K562 (cell line): Measurements from ENCODE around the gene COL7A1. TPM values are rescaled to one million over a fixed set of nuclear protein-coding genes. Genes with fewer than 3 reads are reported as not detected.

Experiments
- ATAC-seq: fragments of 200-7000 bp; cut with Tn5 transposase; 3 replicates; pipeline ENCODE4 v1.9.1; 2020; ENCODE audit warnings: moderate library complexity
- BruUV-seq: library from RNA; stranded (reverse); fragments of 400-500 nt; replicated peaks from 2 replicates; lab custom pipeline; 2021; lab: Mats Ljungman, UMichigan
- CTCF ChIA-PET: fragments of 300-600 bp; formaldehyde crosslinking; extraction: SDS; loops from one replicate; lab custom pipeline; 2021; ENCODE audit warnings: low intra/inter-chr PET ratio; lab: Yijun Ruan, JAX
- POLR2A ChIA-PET: fragments of 300-600, 350-650 bp; sonication (Branson Sonifier 250); formaldehyde crosslinking; extraction: SDS; loops from one replicate; lab custom pipeline; 2021; ENCODE audit warnings: antibody characterized with exemption, inconsistent platforms; lab: Yijun Ruan, JAX
- DNase-seq, 4 experiments: peaks; one replicate each; pipeline versions ENCODE4 v3.0.0 to v3.0.0-alpha.2; 2011 to 2018; ENCODE audit warnings: low spot score in 3 of 4, mixed read lengths in 3 of 4; ENCODE audit errors: extremely low read depth in 1 of 4
- FAIRE-seq: peaks from 2 replicates; lab custom pipeline; 2011; peaks lifted over from hg19 to GRCh38; lab: Jason Lieb, UNC
- H2AFZ ChIP-seq: 2 replicates; pipeline ENCODE4 v1.6.0; 2011; ENCODE audit warnings: low read depth, low read length, control low read depth, inconsistent platforms
- H3K27ac ChIP-seq: fragments of 200-600 bp; 3 replicates; pipeline ENCODE4 v1.8.0; 2011; ENCODE audit warnings: low read depth, mild to moderate bottlenecking, control low read depth, inconsistent platforms, low read length, moderate library complexity, mixed read lengths; ENCODE audit errors: extremely low read depth
- H3K27me3 ChIP-seq, 2 experiments: fragments of 300-600 bp in 1 of 2; 2 replicates in 1 of 2; 3 replicates in 1 of 2; pipeline versions ENCODE4 v1.6.0 to v1.8.0; 2011; ENCODE audit warnings: inconsistent platforms in 2 of 2, low read length in 2 of 2, mild to moderate bottlenecking in 1 of 2, mixed read lengths in 1 of 2, moderate library complexity in 1 of 2; ENCODE audit not compliant: control insufficient read depth in 2 of 2, insufficient read depth in 2 of 2
- H3K36me3 ChIP-seq: fragments of 300-600 bp; 3 replicates; pipeline ENCODE4 v1.8.0; 2011; ENCODE audit warnings: mild to moderate bottlenecking, low read length, inconsistent platforms; ENCODE audit not compliant: control insufficient read depth, insufficient read depth
- H3K4me1 ChIP-seq, 2 experiments: fragments of 200-600 bp in 1 of 2; replicated peaks in 1 of 2; 2 replicates in 1 of 2; 3 replicates in 1 of 2; pipeline versions ENCODE4 v1.5.1 to v1.8.0; 2011; ENCODE audit warnings: inconsistent platforms in 2 of 2, low read length in 2 of 2, mild to moderate bottlenecking in 1 of 2, mixed read lengths in 1 of 2, moderate library complexity in 1 of 2; ENCODE audit not compliant: control insufficient read depth in 2 of 2, insufficient read depth in 2 of 2
- H3K4me2 ChIP-seq: 2 replicates; pipeline ENCODE4 v1.6.1; 2011; ENCODE audit warnings: low read length, control low read depth, inconsistent platforms, mixed read lengths; ENCODE audit not compliant: insufficient read depth
- H3K4me3 ChIP-seq: fragments of 200-600 bp; sonication (generic), shearing (Covaris generic); 2 replicates; pipeline ENCODE4 v1.5.1; 2016; ENCODE audit warnings: control low read depth, inconsistent platforms
- H3K79me2 ChIP-seq: fragments of 200-600 bp; 3 replicates; pipeline ENCODE4 v1.8.0; 2011; ENCODE audit warnings: low read length, inconsistent platforms; ENCODE audit not compliant: control insufficient read depth, insufficient read depth
- H3K9ac ChIP-seq, 2 experiments: 2 replicates each; pipeline versions ENCODE4 v1.6.0 to v1.6.1; 2011; ENCODE audit warnings: low read depth in 2 of 2, low read length in 2 of 2, control low read depth in 1 of 2, inconsistent platforms in 1 of 2, mild to moderate bottlenecking in 1 of 2, mixed read lengths in 1 of 2; ENCODE audit not compliant: insufficient read depth in 1 of 2
- H3K9me1 ChIP-seq: one replicate; pipeline ENCODE4 v1.6.0; 2011; ENCODE audit warnings: inconsistent platforms, mild to moderate bottlenecking, low read length, moderate library complexity; ENCODE audit not compliant: control insufficient read depth, insufficient read depth
- H3K9me3 ChIP-seq: replicated peaks from 2 replicates; pipeline ENCODE4 v1.5.1; 2011; ENCODE audit warnings: low read depth, low read length, inconsistent platforms; ENCODE audit not compliant: control insufficient read depth, insufficient read depth
- H4K20me1 ChIP-seq: replicated peaks from 2 replicates; pipeline ENCODE4 v1.6.1; 2011; ENCODE audit warnings: low read length, inconsistent platforms, mixed read lengths; ENCODE audit not compliant: control insufficient read depth, insufficient read depth
- CBX8 ChIP-seq: fragments of 200-600 bp; sonication (generic); IDR thresholded peaks from 2 replicates; pipeline ENCODE4 v1.6.1; 2012; ENCODE audit warnings: borderline replicate concordance, mixed run types, low read depth, mild to moderate bottlenecking, moderate library complexity, mixed read lengths, low read length, control low read depth, inconsistent platforms; ENCODE audit not compliant: poor library complexity, severe bottlenecking; ENCODE audit errors: extremely low read depth
- CEBPB ChIP-seq: fragments of 450-650 bp; IDR thresholded peaks from 2 replicates; pipeline ENCODE4 v1.6.1; 2016; ENCODE audit warnings: missing genetic modification characterization, missing compliant biosample characterization
- CEBPG ChIP-seq, 3 experiments: fragments of 200-800 bp in 1 of 3; sonication (Bioruptor generic) in 1 of 3; sonication (generic) in 1 of 3; formaldehyde crosslinking in 1 of 3; IDR thresholded peaks in 2 of 3; conservative IDR thresholded peaks in 1 of 3; 2 replicates each; pipeline versions ENCODE4 v1.6.1 to v1.8.0; 2016 to 2022; ENCODE audit warnings: missing compliant biosample characterization in 2 of 3, missing genetic modification characterization in 2 of 3, mild to moderate bottlenecking in 1 of 3, missing genetic modification reagents in 1 of 3
- ERF ChIP-seq: fragments of 450-650 bp; formaldehyde crosslinking; IDR thresholded peaks from 2 replicates; pipeline ENCODE4 v1.4.0; 2020; ENCODE audit warnings: mild to moderate bottlenecking, mixed read lengths
- POLR3G ChIP-seq: IDR thresholded peaks from 2 replicates; pipeline ENCODE4 v1.6.1; 2011; ENCODE audit not compliant: insufficient read length, insufficient replicate concordance; ENCODE audit errors: extremely low read depth
- TEAD1 ChIP-seq, 2 experiments: fragments of 450-650 bp in 1 of 2; sonication (generic) in 1 of 2; formaldehyde crosslinking; IDR thresholded peaks; 2 replicates each; pipeline versions ENCODE4 v1.4.0 to v1.8.0; 2020 to 2022; ENCODE audit warnings: mild to moderate bottlenecking in 2 of 2, missing genetic modification reagents in 1 of 2
- USF2 ChIP-seq: sonication (generic); formaldehyde crosslinking; IDR thresholded peaks from 2 replicates; pipeline ENCODE4 v1.5.0; 2020; ENCODE audit warnings: missing genetic modification reagents
- ZNF609 ChIP-seq: sonication (generic); formaldehyde crosslinking; IDR thresholded peaks from 2 replicates; pipeline ENCODE4 v1.8.1; 2023; ENCODE audit warnings: missing genetic modification reagents, mild to moderate bottlenecking, borderline replicate concordance
- ZSCAN29 ChIP-seq: fragments of 450-650 bp; IDR thresholded peaks from 2 replicates; pipeline ENCODE4 v1.6.1; 2017
- WGBS: fragments of 100-300 bp; shearing (Covaris generic); methylation state at CpG from one replicate; pipeline ENCODE4 v1.1.6; 2016; ENCODE audit warnings: low coverage, mixed read lengths; ENCODE audit not compliant: insufficient coverage; ENCODE audit errors: missing lambda C conversion rate; 5-methylcytosine and 5-hydroxymethylcytosine counted together
- in situ Hi-C: fragments of 300-500 bp; cut with MboI; formaldehyde crosslinking; loops from 4 replicates; pipeline ENCODE4 v1.15.0; 2018; ENCODE audit warnings: inconsistent platforms, mixed read lengths
- intact Hi-C: fragments of 100-400 bp; cut with micrococcal nuclease; formaldehyde crosslinking; loops from 2 replicates; pipeline ENCODE4 v1.14.2; 2022
- polyA plus RNA-seq, 8 experiments: library from polyadenylated mRNA; depleted of rRNA in 4 of 8; stranded (reverse) in 5 of 8; unstranded in 3 of 8; fragments of >200 nt; fragmentation: Nextera tagmentation in 2 of 8; fragmentation: Illumina TruSeq in 1 of 8; extraction: Ambion mirVana in 2 of 8; extraction: Trizol in 1 of 8; gene quantifications; 2 replicates each; pipeline versions ENCODE4 v1.2.1 to v1.2.3, GENCODE V29; 2011 to 2014; ENCODE audit warnings: inconsistent platforms in 1 of 8, missing spikeins in 1 of 8
- total RNA-seq, 7 experiments: library from RNA; depleted of rRNA in 6 of 7; stranded (reverse); fragments of >200 nt in 6 of 7; fragmentation: Illumina TruSeq in 2 of 7; extraction: Trizol in 2 of 7; gene quantifications; 2 replicates each; pipeline versions ENCODE4 v1.2.1 to v1.2.3, GENCODE V29; 2011 to 2021; ENCODE audit warnings: low replicate concordance in 1 of 7
- TF ChIP-seq, protein P1 (sequence below), 2 experiments: IDR thresholded peaks; 2 replicates each; pipeline ENCODE4 v1.6.1; 2011; ENCODE audit warnings: borderline replicate concordance in 1 of 2, control low read depth in 1 of 2, low read depth in 1 of 2, low read length in 1 of 2, mild to moderate bottlenecking in 1 of 2, mixed read lengths in 1 of 2, moderate library complexity in 1 of 2; ENCODE audit not compliant: insufficient read depth in 1 of 2, insufficient read length in 1 of 2, poor library complexity in 1 of 2, severe bottlenecking in 1 of 2; ENCODE audit errors: extremely low read depth in 1 of 2
- TF ChIP-seq, protein P2 (sequence below), 2 experiments: IDR thresholded peaks; 2 replicates each; pipeline ENCODE4 v1.6.1; 2012; ENCODE audit warnings: improper control_type of control experiment in 2 of 2, low read depth in 2 of 2, low read length in 2 of 2, borderline replicate concordance in 1 of 2

Gene COL7A1
- total and polyA plus RNA-seq, 9 of the 15 experiments (the other 6 are each of a cell fraction or from before 2014, with no cell fraction given) = 0.09 to 0.66 (median 0.35) TPM; not detected in 3

GRCh38 chr3:48567500-48567899 is 27.6 kb downstream of the COL7A1 start:
- Histone ChIP-seq H2AFZ (no peak overlapping the region), H3K27me3 (no peaks in the 10 kb centered on the region), H4K20me1 (no peaks in the 10 kb centered on the region), H3K9ac (no peak overlapping the region), H3K4me1 (peaks cover 0 to 40% of the 10 kb centered on the region in 2 experiments; a peak in 2 of 5 replicates), H3K79me2 (no peaks in the 10 kb centered on the region), H3K9me3 (no peaks in the 10 kb centered on the region), H3K9me1 (no peaks in the 10 kb centered on the region), H3K36me3 (no peaks in the 10 kb centered on the region), H3K4me2 (no peak overlapping the region), H3K27ac (no peak overlapping the region), H3K4me3 (no peak overlapping the region)
- intact Hi-C loops (no loop called here), in situ Hi-C loops (no loop called here)
- CTCF ChIA-PET = no interaction called here
- DNase-seq = no peak
- POLR2A ChIA-PET = interaction anchor here (1.0 kb wide), 1 partner anchor 30 kb away, joined by 3 read pairs; no protein-coding TSS in a partner anchor
- WGBS = 23% methylated on average over 2 of the region's 11 CpGs
- no TSS peak for BruUV-seq
- no peak for ATAC-seq
- no peak for FAIRE-seq
- TF ChIP-seq USF2 (CRISPR knock-in tag) (no peak), POLR3G (no peak), ERF (no peak), CBX8 (no peak), ZNF609 (CRISPR knock-in tag) (no peak), ZSCAN29 (no peak), CEBPB (no peak), TEAD1 (CRISPR knock-in tag; IDR thresholded peaks at IDR 0.05) (no peak), CEBPG (CRISPR knock-in tag; IDR thresholded peaks at IDR 0.05) (no peak), CEBPG (tag; conservative IDR thresholded peaks at IDR 0.05 in 1 of 2, IDR thresholded peaks at IDR 0.05 in 1 of 2) (no peak)
- TF ChIP-seq, protein P1, sequence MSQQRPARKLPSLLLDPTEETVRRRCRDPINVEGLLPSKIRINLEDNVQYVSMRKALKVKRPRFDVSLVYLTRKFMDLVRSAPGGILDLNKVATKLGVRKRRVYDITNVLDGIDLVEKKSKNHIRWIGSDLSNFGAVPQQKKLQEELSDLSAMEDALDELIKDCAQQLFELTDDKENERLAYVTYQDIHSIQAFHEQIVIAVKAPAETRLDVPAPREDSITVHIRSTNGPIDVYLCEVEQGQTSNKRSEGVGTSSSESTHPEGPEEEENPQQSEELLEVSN (IDR thresholded peaks at IDR 0.05; ENCODE audit: borderline replicate concordance in 1 of 2, extremely low read depth in 1 of 2, insufficient read depth in 1 of 2, insufficient read length in 1 of 2, low read depth in 1 of 2, low read length in 1 of 2, poor library complexity in 1 of 2, severe bottlenecking in 1 of 2) = no peak
- TF ChIP-seq, protein P2, sequence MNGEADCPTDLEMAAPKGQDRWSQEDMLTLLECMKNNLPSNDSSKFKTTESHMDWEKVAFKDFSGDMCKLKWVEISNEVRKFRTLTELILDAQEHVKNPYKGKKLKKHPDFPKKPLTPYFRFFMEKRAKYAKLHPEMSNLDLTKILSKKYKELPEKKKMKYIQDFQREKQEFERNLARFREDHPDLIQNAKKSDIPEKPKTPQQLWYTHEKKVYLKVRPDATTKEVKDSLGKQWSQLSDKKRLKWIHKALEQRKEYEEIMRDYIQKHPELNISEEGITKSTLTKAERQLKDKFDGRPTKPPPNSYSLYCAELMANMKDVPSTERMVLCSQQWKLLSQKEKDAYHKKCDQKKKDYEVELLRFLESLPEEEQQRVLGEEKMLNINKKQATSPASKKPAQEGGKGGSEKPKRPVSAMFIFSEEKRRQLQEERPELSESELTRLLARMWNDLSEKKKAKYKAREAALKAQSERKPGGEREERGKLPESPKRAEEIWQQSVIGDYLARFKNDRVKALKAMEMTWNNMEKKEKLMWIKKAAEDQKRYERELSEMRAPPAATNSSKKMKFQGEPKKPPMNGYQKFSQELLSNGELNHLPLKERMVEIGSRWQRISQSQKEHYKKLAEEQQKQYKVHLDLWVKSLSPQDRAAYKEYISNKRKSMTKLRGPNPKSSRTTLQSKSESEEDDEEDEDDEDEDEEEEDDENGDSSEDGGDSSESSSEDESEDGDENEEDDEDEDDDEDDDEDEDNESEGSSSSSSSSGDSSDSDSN (IDR thresholded peaks at IDR 0.05; ENCODE audit: borderline replicate concordance in 1 of 2, low read depth in 2 of 2, low read length in 2 of 2) = no peak
